ENCODE results near the gene CDH23. TPM values are rescaled to one million over a fixed set of nuclear protein-coding genes. Genes with fewer than 3 reads are reported as not detected.

The CDH23 gene
- total and polyA plus RNA-seq, 2 donors: 3.6 to 9.9 TPM

GRCh38 chr10:71679425-71679824 is 282.7 kb downstream of the CDH23 start:
- Histone ChIP-seq H3K27ac (ENCODE audit: low read depth) (no peak overlapping the region), H3K4me1 (ENCODE audit: insufficient read depth) (no peaks in the 10 kb centered on the region), H3K4me3 (ENCODE audit: low read depth, low read length) (no peak overlapping the region), H3K36me3 (ENCODE audit: insufficient read depth) (no peaks in the 10 kb centered on the region)
- DNase-seq (ENCODE audit: extremely low spot score): no peak
- WGBS: 80% methylated on average over 9 of the region's 9 CpGs

GRCh38 chr10:71681977-71682376 is 285.3 kb downstream of the CDH23 start:
- Histone ChIP-seq H3K4me3 (ENCODE audit: low read depth, low read length) (no peak overlapping the region), H3K27ac (ENCODE audit: low read depth) (no peak overlapping the region), H3K36me3 (ENCODE audit: insufficient read depth) (no peaks in the 10 kb centered on the region), H3K4me1 (ENCODE audit: insufficient read depth) (no peaks in the 10 kb centered on the region)
- DNase-seq (ENCODE audit: extremely low spot score): no peak
- 92% methylated on average over 5 of the region's 5 CpGs for WGBS

DNA sequence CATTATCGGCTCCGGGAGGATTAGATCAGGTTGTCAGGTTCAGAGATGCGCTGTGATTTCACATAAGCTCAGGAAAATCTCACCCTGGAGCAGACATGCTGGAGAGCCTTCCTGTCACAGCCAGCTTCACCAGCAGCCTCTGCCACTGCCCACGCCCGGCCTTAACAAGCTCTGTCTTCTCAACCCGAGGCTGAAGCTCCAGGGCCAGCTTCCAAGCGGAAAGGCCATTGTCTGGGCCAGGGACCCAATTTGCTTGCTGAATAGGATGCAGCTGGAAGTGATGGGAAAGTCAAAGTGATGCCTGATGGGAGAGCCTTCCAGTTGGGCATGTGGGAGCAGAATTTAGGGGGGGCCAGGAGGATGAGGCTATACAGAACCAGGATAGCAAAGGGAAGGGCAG is 286.6 kb downstream of the CDH23 start:
- WGBS: 72% methylated on average over 7 of the region's 7 CpGs
- no peak for DNase-seq (ENCODE audit: extremely low spot score)
- Histone ChIP-seq H3K36me3 (ENCODE audit: insufficient read depth) (no peaks in the 10 kb centered on the region), H3K4me3 (ENCODE audit: low read depth, low read length) (no peak overlapping the region), H3K27ac (ENCODE audit: low read depth) (no peak overlapping the region), H3K4me1 (ENCODE audit: insufficient read depth) (no peaks in the 10 kb centered on the region)

GRCh38 chr10:71684356-71685173 is 287.8 kb downstream of the CDH23 start:
- Histone ChIP-seq H3K4me3 (ENCODE audit: low read depth, low read length) (no peak overlapping the region), H3K4me1 (ENCODE audit: insufficient read depth) (no peaks in the 10 kb centered on the region), H3K36me3 (ENCODE audit: insufficient read depth) (no peaks in the 10 kb centered on the region), H3K27ac (ENCODE audit: low read depth) (no peak overlapping the region)
- no peak for DNase-seq (ENCODE audit: extremely low spot score)
- WGBS: 89% methylated on average over 7 of the region's 7 CpGs

GRCh38 chr10:71685554-71686232 is 289.0 kb downstream of the CDH23 start:
- 87% methylated on average over 13 of the region's 13 CpGs for WGBS
- H3K4me3 ChIP-seq (ENCODE audit: low read depth, low read length): no peak overlapping the region
- no peak overlapping the region for H3K27ac ChIP-seq (ENCODE audit: low read depth)
- no peaks in the 10 kb centered on the region for H3K4me1 ChIP-seq (ENCODE audit: insufficient read depth)
- no peaks in the 10 kb centered on the region for H3K36me3 ChIP-seq (ENCODE audit: insufficient read depth)
- no peak for DNase-seq (ENCODE audit: extremely low spot score)

DNA sequence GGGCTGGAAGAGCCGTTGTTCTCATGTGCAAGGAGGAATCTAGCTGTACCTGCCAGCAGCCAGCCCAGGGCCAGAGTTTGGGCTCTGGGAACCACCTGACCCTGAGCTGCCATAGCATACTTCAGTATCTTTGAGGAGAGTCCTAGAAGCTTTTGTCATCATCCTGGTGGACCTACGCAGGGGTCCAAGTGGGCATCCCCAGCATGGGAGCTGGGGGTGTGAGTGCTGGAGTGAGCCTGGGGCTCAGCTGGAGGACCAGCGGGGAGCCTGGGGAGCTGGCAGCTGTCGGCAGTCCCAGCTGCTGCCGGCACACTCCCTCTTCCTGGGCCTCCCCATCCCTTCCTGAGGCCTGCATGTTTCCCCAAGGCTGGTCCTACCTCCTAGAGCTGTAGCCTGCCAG is 290.4 kb downstream of the CDH23 start:
- H3K27ac ChIP-seq (ENCODE audit: low read depth): no peak overlapping the region
- H3K4me3 ChIP-seq (ENCODE audit: low read depth, low read length): no peak overlapping the region
- WGBS: 65% methylated on average over 5 of the region's 5 CpGs
- no peaks in the 10 kb centered on the region for H3K36me3 ChIP-seq (ENCODE audit: insufficient read depth)
- no peak for DNase-seq (ENCODE audit: extremely low spot score)
- no peaks in the 10 kb centered on the region for H3K4me1 ChIP-seq (ENCODE audit: insufficient read depth)

DNA sequence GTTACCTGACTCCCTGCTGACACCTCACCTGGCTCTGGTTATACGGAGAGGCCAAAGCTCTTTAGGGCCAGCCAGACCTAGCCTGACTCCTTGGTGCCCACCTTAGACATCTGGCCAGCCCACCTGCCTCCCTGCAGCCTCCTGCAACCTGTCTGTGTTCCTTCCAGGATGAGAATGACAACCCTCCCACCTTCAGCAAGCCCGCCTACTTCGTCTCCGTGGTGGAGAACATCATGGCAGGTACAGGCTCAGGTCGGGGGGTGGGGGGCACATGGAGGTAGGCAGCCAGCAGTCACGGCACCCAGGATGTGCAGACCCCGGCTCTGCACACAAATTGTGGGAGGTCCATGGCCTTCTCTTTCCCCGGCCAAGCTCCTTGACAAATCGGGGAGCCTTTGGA is 290.8 kb downstream of the CDH23 start:
- Histone ChIP-seq H3K4me3 (ENCODE audit: low read depth, low read length) (no peak overlapping the region), H3K36me3 (ENCODE audit: insufficient read depth) (no peaks in the 10 kb centered on the region), H3K27ac (ENCODE audit: low read depth) (no peak overlapping the region), H3K4me1 (ENCODE audit: insufficient read depth) (no peaks in the 10 kb centered on the region)
- no peak for DNase-seq (ENCODE audit: extremely low spot score)
- whole genome bisulfite sequencing: 87% methylated on average over 9 of the region's 9 CpGs

GRCh38 chr10:71688256-71688655 is 291.5 kb downstream of the CDH23 start:
- Histone ChIP-seq H3K4me3 (ENCODE audit: low read depth, low read length) (no peak overlapping the region), H3K36me3 (ENCODE audit: insufficient read depth) (no peaks in the 10 kb centered on the region), H3K4me1 (ENCODE audit: insufficient read depth) (no peaks in the 10 kb centered on the region), H3K27ac (ENCODE audit: low read depth) (no peak overlapping the region)
- 92% methylated on average over 3 of the region's 3 CpGs for WGBS
- DNase-seq (ENCODE audit: extremely low spot score): no peak

GRCh38 chr10:71690094-71690720 is 293.5 kb downstream of the CDH23 start:
- H3K36me3 ChIP-seq (ENCODE audit: insufficient read depth): no peaks in the 10 kb centered on the region
- no peak for DNase-seq (ENCODE audit: extremely low spot score)
- 85% methylated on average over 13 of the region's 13 CpGs for WGBS
- H3K4me3 ChIP-seq (ENCODE audit: low read depth, low read length): no peak overlapping the region
- no peak overlapping the region for H3K27ac ChIP-seq (ENCODE audit: low read depth)
- H3K4me1 ChIP-seq (ENCODE audit: insufficient read depth): no peaks in the 10 kb centered on the region

DNA sequence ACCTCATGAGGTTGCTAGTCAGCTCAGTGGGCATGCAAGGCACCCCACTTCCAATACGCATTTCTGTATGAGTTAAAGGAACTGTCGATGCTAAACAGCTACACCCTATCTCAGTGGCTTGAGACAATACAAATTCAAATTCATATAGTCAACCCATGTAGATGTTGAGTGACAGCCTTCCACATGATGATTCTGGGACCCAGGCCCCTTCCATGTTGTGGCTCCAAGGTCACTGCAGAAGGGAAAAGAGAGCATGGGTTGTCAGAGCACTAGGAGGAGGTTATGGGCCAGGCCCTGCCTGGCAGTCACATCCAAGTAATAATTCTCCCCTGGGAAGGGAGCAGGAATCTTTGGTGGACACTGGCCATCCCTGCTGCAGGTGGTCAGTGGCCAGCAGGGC is 294.7 kb downstream of the CDH23 start:
- WGBS: 97% methylated on average over 2 of the region's 2 CpGs
- no peak for DNase-seq (ENCODE audit: extremely low spot score)
- H3K4me1 ChIP-seq (ENCODE audit: insufficient read depth): no peaks in the 10 kb centered on the region
- no peaks in the 10 kb centered on the region for H3K36me3 ChIP-seq (ENCODE audit: insufficient read depth)
- H3K27ac ChIP-seq (ENCODE audit: low read depth): no peak overlapping the region
- no peak overlapping the region for H3K4me3 ChIP-seq (ENCODE audit: low read depth, low read length)

DNA sequence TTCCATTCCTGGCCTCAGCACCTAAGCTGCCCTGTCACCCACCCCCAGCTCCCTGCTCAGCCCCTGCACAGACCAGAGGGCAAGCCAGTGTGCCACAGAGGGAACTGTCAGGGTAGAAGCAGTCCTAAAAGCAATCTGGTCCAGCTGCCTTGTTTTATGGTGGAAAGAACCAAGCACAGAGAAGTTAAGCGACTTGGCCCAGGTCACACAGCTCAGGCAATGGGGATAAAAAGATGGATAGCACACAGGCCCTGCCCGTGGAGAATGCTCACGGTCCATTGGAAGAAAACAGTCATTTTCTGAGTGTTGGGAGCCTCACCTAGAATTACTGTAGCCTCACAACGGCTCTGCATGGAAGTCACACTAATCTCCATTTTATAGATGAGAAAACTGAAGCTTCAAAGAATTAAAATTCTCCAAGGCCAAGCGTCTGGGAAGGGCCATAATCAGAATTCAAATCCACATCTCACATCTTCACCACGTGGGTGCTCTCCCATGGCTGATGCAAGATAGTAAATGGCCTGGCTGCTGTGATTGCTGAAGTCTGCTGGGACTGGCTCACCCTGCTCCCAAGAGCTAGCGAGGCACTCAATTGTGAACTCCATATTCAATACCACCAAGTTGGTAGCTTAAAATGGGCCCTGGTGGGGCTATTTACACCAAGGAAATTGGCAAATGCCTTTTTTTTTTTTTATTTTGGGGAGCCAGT is 296.0 kb downstream of the CDH23 start:
- H3K4me3 ChIP-seq (ENCODE audit: low read depth, low read length): no peak overlapping the region
- no peaks in the 10 kb centered on the region for H3K36me3 ChIP-seq (ENCODE audit: insufficient read depth)
- WGBS: 79% methylated on average over 7 of the region's 7 CpGs
- no peak for DNase-seq (ENCODE audit: extremely low spot score)
- no peak overlapping the region for H3K27ac ChIP-seq (ENCODE audit: low read depth)
- H3K4me1 ChIP-seq (ENCODE audit: insufficient read depth): no peaks in the 10 kb centered on the region

DNA sequence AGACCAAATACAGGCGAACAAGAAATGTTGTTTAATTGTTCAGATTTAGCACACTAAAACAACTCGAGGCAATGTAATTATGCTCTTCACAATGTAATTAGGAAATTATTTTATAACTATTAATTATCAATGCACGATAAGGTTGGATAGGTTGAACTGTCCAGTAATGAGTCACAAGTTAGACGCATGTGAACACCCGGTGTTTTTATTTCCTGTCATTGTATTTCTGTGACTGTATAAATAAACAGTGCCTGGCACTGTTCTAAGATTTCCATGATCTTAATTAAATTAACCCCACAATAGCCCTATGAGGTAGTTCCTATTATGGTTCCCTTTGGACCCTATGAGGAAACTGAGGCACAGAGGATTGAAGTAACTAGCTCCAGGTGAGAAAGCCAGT is 296.7 kb downstream of the CDH23 start:
- no peak overlapping the region for H3K27ac ChIP-seq (ENCODE audit: low read depth)
- no peaks in the 10 kb centered on the region for H3K4me1 ChIP-seq (ENCODE audit: insufficient read depth)
- WGBS: 61% methylated on average over 5 of the region's 5 CpGs
- no peak overlapping the region for H3K4me3 ChIP-seq (ENCODE audit: low read depth, low read length)
- no peak for DNase-seq (ENCODE audit: extremely low spot score)
- no peaks in the 10 kb centered on the region for H3K36me3 ChIP-seq (ENCODE audit: insufficient read depth)

DNA sequence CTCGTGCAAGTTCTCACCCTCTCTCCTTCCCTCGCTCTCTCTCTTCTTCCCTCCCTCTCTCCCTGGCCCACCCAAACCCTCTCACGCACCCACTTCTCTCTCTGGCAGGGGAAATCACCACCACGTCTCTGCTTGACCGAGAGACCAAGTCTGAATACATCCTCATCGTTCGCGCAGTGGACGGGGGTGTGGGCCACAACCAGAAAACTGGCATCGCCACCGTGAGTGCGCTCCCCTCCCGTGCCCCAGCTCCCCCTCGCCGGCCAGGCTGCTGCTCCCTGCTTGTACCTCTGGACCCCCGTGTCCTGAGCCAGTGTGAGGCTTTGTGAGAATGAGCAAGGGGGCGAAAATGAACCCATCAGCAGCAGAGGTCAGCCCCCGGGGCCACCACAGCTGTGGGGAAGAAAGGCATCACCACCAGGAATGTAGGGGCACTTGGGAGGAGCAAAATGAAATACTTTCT is 297.4 kb downstream of the CDH23 start:
- Histone ChIP-seq H3K4me3 (ENCODE audit: low read depth, low read length) (no peak overlapping the region), H3K36me3 (ENCODE audit: insufficient read depth) (no peaks in the 10 kb centered on the region), H3K4me1 (ENCODE audit: insufficient read depth) (no peaks in the 10 kb centered on the region), H3K27ac (ENCODE audit: low read depth) (no peak overlapping the region)
- WGBS: 83% methylated on average over 18 of the region's 18 CpGs
- no peak for DNase-seq (ENCODE audit: extremely low spot score)

Data from urinary bladder (tissue), 4 donors.